Lower leg skin (tissue), 4 donors: ENCODE data around the gene PMF1. TPM values are rescaled to one million over a fixed set of nuclear protein-coding genes. Genes with fewer than 3 reads are reported as not detected.

Source experiments
- DNase-seq, 2 donors: peaks; one replicate each; pipeline ENCODE4 v3.0.0-alpha.2; 2019; ENCODE audit warnings: low spot score in 2 of 2
- H3K4me3 ChIP-seq: fragments of 200-600 bp; sonication (generic); 2 replicates; pipeline ENCODE4 v1.5.1; 2017; ENCODE audit warnings: mild to moderate bottlenecking, low read depth; ENCODE audit not compliant: poor library complexity, severe bottlenecking
- POLR2A ChIP-seq, 2 donors: fragments of 450-650 bp; IDR thresholded peaks; one replicate each; pipeline ENCODE4 v1.6.1; 2016 to 2017; ENCODE audit warnings: antibody characterized with exemption in 2 of 2, mild to moderate bottlenecking in 1 of 2, moderate library complexity in 1 of 2
- WGBS, 2 donors: methylation state at CpG; one replicate each; pipeline ENCODE4 v1.1.5; 2018; 5-methylcytosine and 5-hydroxymethylcytosine counted together
- intact Hi-C: fragments of 100-400 bp; cut with DNase I; formaldehyde crosslinking; loops from one replicate; pipeline ENCODE4 v1.15.0; 2023; ENCODE audit warnings: low total_unique reads
- total RNA-seq, 4 donors: library from RNA; depleted of rRNA; stranded (reverse); fragments of >200 nt; gene quantifications; one replicate each; pipeline ENCODE4 v1.1.0, GENCODE V29; 2016
- TF ChIP-seq, protein P1 (sequence below), 3 donors: fragments of 450-650 bp; IDR thresholded peaks; one replicate each; pipeline ENCODE4 v1.5.1; 2016; ENCODE audit warnings: antibody characterized with exemption in 3 of 3, mild to moderate bottlenecking in 3 of 3, moderate library complexity in 2 of 3

Gene PMF1
- total RNA-seq, 4 donors from 2014 or later: 62.9 to 83.6 (median 71.1) TPM

DNA sequence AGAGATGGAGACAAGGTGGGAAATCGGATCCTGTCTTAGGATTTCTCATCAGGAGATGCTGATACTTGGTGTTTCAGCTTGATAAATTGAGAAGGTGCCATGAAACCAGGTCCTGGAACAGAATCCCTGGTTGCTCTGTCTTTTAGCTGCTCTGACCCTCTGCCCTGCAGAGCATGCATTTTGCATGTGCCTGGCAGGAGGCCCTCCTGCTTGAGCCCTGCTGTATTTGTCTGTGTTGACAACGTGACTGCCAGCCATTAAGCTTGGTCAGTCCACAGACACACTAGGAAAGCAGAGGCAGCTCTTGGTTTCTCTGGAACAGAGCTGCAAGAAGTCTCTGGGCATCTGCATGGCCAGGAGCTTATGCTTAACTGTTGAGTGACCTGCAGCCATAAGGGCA is 16.4 kb upstream of the PMF1 start:
- TF ChIP-seq, protein P1, sequence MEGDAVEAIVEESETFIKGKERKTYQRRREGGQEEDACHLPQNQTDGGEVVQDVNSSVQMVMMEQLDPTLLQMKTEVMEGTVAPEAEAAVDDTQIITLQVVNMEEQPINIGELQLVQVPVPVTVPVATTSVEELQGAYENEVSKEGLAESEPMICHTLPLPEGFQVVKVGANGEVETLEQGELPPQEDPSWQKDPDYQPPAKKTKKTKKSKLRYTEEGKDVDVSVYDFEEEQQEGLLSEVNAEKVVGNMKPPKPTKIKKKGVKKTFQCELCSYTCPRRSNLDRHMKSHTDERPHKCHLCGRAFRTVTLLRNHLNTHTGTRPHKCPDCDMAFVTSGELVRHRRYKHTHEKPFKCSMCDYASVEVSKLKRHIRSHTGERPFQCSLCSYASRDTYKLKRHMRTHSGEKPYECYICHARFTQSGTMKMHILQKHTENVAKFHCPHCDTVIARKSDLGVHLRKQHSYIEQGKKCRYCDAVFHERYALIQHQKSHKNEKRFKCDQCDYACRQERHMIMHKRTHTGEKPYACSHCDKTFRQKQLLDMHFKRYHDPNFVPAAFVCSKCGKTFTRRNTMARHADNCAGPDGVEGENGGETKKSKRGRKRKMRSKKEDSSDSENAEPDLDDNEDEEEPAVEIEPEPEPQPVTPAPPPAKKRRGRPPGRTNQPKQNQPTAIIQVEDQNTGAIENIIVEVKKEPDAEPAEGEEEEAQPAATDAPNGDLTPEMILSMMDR (IDR thresholded peaks at IDR 0.05): no peak
- no peak for TF ChIP-seq POLR2A (IDR thresholded peaks at IDR 0.05)
- intact Hi-C loops: no loop called here
- no peak overlapping the region for H3K4me3 ChIP-seq
- DNase-seq: no peak
- 63 to 64% methylated on average over 2 of the region's 2 CpGs for WGBS, 2 donors

- DNase-seq: no peak
- no peak overlapping the region for H3K4me3 ChIP-seq
- TF ChIP-seq POLR2A (IDR thresholded peaks at IDR 0.05): no peak
- TF ChIP-seq, protein P1 (IDR thresholded peaks at IDR 0.05): no peak
- intact Hi-C loops: no loop called here
- 85 to 89% methylated on average over 5 of the region's 5 CpGs for WGBS, 2 donors
Observed at GRCh38 chr1:156198831-156199349, 13.9 kb upstream of the PMF1 start.

DNA sequence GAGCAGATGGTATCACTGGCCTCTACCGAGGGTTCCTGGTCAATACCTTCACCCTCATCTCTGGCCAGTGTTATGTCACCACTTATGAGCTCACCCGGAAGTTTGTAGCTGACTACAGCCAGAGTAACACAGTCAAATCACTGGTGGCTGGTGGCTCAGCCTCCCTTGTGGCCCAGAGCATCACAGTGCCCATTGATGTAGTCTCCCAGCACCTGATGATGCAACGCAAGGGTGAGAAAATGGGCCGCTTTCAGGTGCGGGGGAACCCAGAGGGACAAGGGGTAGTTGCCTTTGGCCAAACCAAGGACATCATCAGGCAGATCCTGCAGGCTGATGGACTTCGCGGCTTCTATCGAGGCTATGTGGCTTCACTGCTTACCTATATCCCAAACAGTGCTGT is 12.8 kb upstream of the PMF1 start:
- intact Hi-C loops: loop anchor here (10.0 kb wide), 1 partner anchor 45 kb away; the partner anchor contains the start of gene SEMA4A
- TF ChIP-seq, protein P1 (IDR thresholded peaks at IDR 0.05): no peak
- no peak for TF ChIP-seq POLR2A (IDR thresholded peaks at IDR 0.05)
- WGBS, 2 donors: 95 to 98% methylated on average over 8 of the region's 8 CpGs
- no peak overlapping the region for H3K4me3 ChIP-seq
- no peak for DNase-seq

DNA sequence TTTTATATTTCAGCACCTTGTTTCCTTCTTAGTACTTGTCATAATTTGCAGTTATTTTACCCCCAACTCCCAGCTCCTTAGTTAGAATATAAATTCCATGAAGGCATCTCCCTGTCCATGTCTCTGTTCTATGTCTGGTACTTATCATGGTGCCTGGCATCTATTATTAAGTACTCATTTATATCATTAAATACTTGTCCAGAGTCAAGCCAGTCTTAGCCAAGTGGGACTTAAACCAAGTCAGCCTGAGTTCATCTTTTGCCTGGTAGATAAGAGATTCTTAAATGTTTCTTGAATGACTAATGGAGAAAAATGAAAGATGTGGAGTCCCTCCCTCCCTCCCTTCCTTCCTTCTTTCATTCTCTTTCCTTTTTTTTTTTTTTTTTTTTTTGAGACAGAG is 9.5 kb upstream of the PMF1 start:
- intact Hi-C loops: loop anchor here (10.0 kb wide), 1 partner anchor 49 kb away; the partner anchor contains the start of gene SEMA4A
- no peak for DNase-seq

GRCh38 chr1:156204686-156205085 is 8.1 kb upstream of the PMF1 start:
- intact Hi-C loops: loop anchor here (10.0 kb wide), 1 partner anchor 50 kb away; the partner anchor contains the start of gene SEMA4A
- WGBS, 2 donors: 90 to 93% methylated on average over 3 of the region's 3 CpGs
- H3K4me3 ChIP-seq: no peak overlapping the region
- DNase-seq: no peak
- no peak for TF ChIP-seq POLR2A (IDR thresholded peaks at IDR 0.05)
- TF ChIP-seq, protein P1 (IDR thresholded peaks at IDR 0.05): no peak

More for the DNA sequence above, 9.5 kb upstream of the PMF1 start:
- no peak overlapping the region for H3K4me3 ChIP-seq
- TF ChIP-seq POLR2A (IDR thresholded peaks at IDR 0.05): no peak
- TF ChIP-seq, protein P1 (IDR thresholded peaks at IDR 0.05): no peak

GRCh38 chr1:156211243-156211642 is 1.6 kb upstream of the PMF1 start:
- TF ChIP-seq, protein P1 (IDR thresholded peaks at IDR 0.05): no peak
- no peak for TF ChIP-seq POLR2A (IDR thresholded peaks at IDR 0.05)
- 92 to 100% methylated on average over 3 of the region's 3 CpGs for WGBS, 2 donors
- intact Hi-C loops: no loop called here
- no peak overlapping the region for H3K4me3 ChIP-seq
- DNase-seq: no peak
